Kidney epithelial cell (primary cell): ENCODE results near the gene FOXD2. TPM values are rescaled to one million over a fixed set of nuclear protein-coding genes. Genes with fewer than 3 reads are reported as not detected.

Experiments used
- DNase-seq: peaks from one replicate; pipeline ENCODE4 v3.0.0-alpha.2; 2010; ENCODE audit warnings: low read depth
- H3K27me3 ChIP-seq: 2 replicates; pipeline ENCODE4 v1.6.0; 2011; ENCODE audit warnings: low read length; ENCODE audit not compliant: control insufficient read depth, insufficient read depth
- H3K36me3 ChIP-seq: 2 replicates; pipeline ENCODE4 v1.5.1; 2011; ENCODE audit warnings: low read length; ENCODE audit not compliant: control insufficient read depth, insufficient read depth
- H3K4me3 ChIP-seq: 2 replicates; pipeline ENCODE4 v1.5.1; 2011; ENCODE audit warnings: low read depth, mild to moderate bottlenecking, control low read depth, low read length
- total RNA-seq: library from RNA; depleted of rRNA; stranded (reverse); fragments of >200 nt; gene quantifications from 2 replicates; pipeline ENCODE4 v1.2.3, GENCODE V29; 2015
- TF ChIP-seq, protein P1 (sequence below): IDR thresholded peaks from 2 replicates; pipeline ENCODE4 v1.5.1; 2011; ENCODE audit warnings: mild to moderate bottlenecking, moderate library complexity, low read length, control low read depth, inconsistent platforms; ENCODE audit not compliant: insufficient read depth, poor library complexity, severe bottlenecking

FOXD2 gene
- total RNA-seq, 1 donor from 2014 or later, result 0.21 TPM

DNA sequence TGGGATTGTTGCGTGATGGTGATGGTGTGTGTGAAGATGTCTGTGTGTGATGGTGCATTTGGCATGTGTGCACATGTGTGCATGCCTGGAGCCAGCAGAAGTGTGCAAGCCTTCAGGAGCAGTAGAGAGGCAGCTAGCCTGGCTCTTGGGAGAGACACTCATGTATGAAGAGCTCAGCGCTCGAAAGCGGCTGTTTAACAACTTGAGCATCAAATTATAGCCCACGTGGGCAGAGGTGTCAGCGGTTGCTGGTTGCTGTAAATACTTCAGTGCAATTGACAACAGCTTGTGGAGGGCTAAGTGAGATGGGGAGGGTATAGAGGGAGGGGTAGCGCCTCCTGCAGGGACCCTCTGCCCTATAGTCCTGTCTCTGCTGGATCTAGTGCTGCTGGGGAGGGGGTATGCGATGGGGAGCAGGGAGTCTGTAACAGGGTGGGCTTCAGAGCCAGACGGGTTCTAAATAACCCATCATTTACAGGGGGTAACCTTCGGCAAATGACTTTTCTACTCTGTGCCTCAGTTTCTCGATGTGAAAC lies 21.5 kb downstream of the FOXD2 start:
- H3K27me3 ChIP-seq, result peaks cover 22% of the 10 kb centered on the region
- TF ChIP-seq, protein P1, sequence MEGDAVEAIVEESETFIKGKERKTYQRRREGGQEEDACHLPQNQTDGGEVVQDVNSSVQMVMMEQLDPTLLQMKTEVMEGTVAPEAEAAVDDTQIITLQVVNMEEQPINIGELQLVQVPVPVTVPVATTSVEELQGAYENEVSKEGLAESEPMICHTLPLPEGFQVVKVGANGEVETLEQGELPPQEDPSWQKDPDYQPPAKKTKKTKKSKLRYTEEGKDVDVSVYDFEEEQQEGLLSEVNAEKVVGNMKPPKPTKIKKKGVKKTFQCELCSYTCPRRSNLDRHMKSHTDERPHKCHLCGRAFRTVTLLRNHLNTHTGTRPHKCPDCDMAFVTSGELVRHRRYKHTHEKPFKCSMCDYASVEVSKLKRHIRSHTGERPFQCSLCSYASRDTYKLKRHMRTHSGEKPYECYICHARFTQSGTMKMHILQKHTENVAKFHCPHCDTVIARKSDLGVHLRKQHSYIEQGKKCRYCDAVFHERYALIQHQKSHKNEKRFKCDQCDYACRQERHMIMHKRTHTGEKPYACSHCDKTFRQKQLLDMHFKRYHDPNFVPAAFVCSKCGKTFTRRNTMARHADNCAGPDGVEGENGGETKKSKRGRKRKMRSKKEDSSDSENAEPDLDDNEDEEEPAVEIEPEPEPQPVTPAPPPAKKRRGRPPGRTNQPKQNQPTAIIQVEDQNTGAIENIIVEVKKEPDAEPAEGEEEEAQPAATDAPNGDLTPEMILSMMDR, result no peak
- no peaks in the 10 kb centered on the region for H3K36me3 ChIP-seq
- no peak for DNase-seq
- H3K4me3 ChIP-seq, result no peak overlapping the region

DNA sequence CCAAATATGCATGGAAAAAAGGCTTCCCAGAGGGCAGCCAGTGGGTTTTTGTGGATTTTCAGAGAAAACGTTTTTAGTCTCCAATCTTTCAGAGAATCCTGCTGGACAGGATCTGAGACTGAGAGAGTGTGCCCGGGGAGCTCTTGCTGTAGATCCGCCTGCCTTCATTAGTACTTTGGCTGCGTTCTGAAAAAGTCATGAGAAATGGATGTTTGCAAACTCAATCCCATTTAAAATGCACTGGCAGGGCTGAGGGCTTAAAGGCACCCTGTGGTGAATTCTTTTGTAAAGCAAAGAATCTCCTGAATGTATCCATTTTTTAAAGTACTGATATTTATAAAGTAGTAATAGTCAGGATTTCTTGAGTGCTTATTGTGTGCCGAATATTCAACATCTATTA lies 22.2 kb downstream of the FOXD2 start:
- no peak for DNase-seq
- peaks cover 22% of the 10 kb centered on the region for H3K27me3 ChIP-seq
- no peaks in the 10 kb centered on the region for H3K36me3 ChIP-seq
- no peak overlapping the region for H3K4me3 ChIP-seq
- TF ChIP-seq, protein P1, result no peak

DNA sequence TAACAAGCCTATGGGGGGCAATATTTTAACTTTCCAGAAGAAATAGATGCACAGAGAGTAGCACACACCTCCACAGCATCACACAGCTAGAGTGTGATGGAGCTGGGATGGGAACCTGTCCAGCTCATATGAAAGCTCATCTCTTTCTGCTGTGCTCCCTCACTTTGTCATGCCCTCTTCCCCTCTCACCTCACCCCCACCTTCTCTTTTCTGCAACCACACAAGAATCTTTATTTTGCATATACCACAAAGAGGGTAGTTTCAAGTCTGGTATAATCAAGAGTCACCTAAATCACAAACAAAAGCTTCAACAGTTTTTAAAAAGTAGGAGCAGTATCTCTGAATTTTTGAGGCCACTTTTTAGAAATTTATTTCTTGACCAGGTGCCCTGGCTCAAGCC lies 22.6 kb downstream of the FOXD2 start:
- TF ChIP-seq, protein P1, result no peak
- H3K27me3 ChIP-seq, result peaks cover 22% of the 10 kb centered on the region
- H3K36me3 ChIP-seq, result no peaks in the 10 kb centered on the region
- H3K4me3 ChIP-seq, result no peak overlapping the region
- no peak for DNase-seq

DNA sequence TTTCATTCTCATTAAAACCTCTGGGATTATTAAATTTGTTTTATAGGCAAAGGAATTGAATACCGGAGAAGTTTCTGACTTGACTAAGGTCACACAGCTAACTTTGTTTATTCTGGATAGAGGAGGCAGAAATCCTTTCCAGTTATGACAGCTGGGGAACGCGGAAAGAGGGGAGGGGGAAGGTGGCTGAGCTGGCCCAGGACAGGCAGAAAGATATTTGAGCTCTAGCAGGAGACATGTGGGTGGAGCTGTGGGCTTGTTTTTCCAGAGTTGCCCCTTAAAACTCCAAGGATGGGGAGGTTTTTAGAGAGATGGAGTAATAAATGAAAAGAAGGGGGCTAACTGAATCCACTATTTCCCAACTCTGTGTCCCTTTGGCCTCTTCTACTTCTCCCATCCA lies 27.8 kb downstream of the FOXD2 start:
- Histone ChIP-seq H3K36me3 (no peaks in the 10 kb centered on the region), H3K4me3 (no peak overlapping the region), H3K27me3 (peaks cover 23% of the 10 kb centered on the region)
- no peak for DNase-seq
- TF ChIP-seq, protein P1, result no peak

DNA sequence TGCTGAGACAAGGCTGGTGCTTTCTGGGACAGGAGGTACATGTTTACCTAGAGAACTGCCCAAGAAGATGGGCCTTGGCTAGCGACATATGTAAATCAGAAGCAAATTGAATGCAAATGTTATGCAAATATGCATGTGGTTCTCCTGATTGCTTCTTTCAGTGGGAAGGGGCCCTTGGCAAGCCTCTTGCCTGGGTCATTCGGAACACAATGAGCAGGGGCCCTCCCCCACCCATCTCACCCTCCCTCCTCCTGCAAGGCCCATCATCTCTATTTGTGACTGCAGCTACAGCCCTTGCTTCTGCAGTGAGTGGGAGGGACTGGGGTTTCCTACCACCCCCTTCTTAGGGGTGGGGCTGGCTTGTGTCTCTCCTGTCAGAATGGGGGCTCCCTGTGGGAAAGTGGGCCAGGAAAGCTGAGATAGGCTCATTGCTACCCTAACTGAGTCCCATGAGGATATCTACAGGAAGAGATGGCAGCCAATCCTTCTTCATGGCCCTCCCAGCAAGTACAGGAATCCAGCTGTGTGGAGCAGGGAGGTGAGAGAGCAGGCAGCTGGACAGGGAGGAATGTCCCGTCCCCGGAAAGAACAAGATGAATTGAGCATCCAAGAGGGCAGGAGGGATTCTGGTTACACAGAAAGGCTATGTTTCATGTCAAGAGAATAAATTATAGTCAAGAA lies 31.0 kb downstream of the FOXD2 start:
- TF ChIP-seq, protein P1, result no peak
- Histone ChIP-seq H3K4me3 (no peak overlapping the region), H3K27me3 (peaks cover 7% of the 10 kb centered on the region), H3K36me3 (no peaks in the 10 kb centered on the region)
- DNase-seq, result no peak

DNA sequence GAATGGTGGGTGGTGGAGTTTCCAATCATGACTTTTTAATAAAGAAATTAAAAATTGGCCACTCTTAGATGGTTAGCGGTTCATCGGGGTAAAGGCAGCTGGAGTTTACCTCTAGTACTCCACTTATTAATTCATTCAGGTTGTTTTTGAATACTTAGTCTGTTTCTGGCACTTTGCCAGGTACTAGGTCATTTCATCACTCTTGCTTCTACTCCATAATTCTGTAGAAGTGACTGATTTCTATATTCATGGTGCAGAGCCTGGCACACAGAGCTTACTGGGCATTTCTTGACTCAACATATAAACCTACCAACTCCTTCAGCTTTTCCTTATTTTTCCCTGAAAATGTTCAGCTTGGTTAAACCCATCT lies 31.5 kb downstream of the FOXD2 start:
- Histone ChIP-seq H3K27me3 (peaks cover 7% of the 10 kb centered on the region), H3K4me3 (no peak overlapping the region), H3K36me3 (no peaks in the 10 kb centered on the region)
- TF ChIP-seq, protein P1, result no peak
- DNase-seq, result no peak
